Thymus (tissue), 11 donors: ENCODE results near the gene COBL. TPM values are rescaled to one million over a fixed set of nuclear protein-coding genes. Genes with fewer than 3 reads are reported as not detected.

Experiments used
- DNase-seq, 9 donors: peaks; one replicate each; pipeline ENCODE4 v3.0.0-alpha.2; 2013; ENCODE audit warnings: low spot score in 9 of 9, low read depth in 6 of 9, missing footprints in 1 of 9
- H3K27ac ChIP-seq, 2 donors: one replicate each; pipeline ENCODE4 v1.5.1; 2013; ENCODE audit warnings: control low read depth in 1 of 2, low read depth in 1 of 2, low read length in 1 of 2, mild to moderate bottlenecking in 1 of 2, moderate library complexity in 1 of 2
- H3K27me3 ChIP-seq, 2 donors: one replicate each; pipeline ENCODE4 v1.5.1; 2013; ENCODE audit warnings: low read length in 1 of 2; ENCODE audit not compliant: control insufficient read depth in 2 of 2, insufficient read depth in 1 of 2
- H3K36me3 ChIP-seq, 2 donors: one replicate each; pipeline ENCODE4 v1.5.1; 2013; ENCODE audit warnings: low read length in 1 of 2, mild to moderate bottlenecking in 1 of 2, moderate library complexity in 1 of 2; ENCODE audit not compliant: control insufficient read depth in 2 of 2, insufficient read depth in 2 of 2
- H3K4me1 ChIP-seq, 2 donors: one replicate each; pipeline ENCODE4 v1.5.1; 2013; ENCODE audit warnings: low read length in 2 of 2; ENCODE audit not compliant: control insufficient read depth in 2 of 2, insufficient read depth in 2 of 2
- H3K4me3 ChIP-seq, 2 donors: one replicate each; pipeline ENCODE4 v1.5.1; 2013; ENCODE audit warnings: low read length in 2 of 2, control low read depth in 1 of 2, mild to moderate bottlenecking in 1 of 2
- H3K9me3 ChIP-seq, 2 donors: one replicate each; pipeline ENCODE4 v1.5.1; 2013; ENCODE audit warnings: low read length in 1 of 2, mild to moderate bottlenecking in 1 of 2; ENCODE audit not compliant: control insufficient read depth in 2 of 2, insufficient read depth in 1 of 2
- WGBS: extraction: QIAGEN DNeasy Blood & Tissue Kit; methylation state at CpG from one replicate; pipeline ENCODE4 v1.1.7; 2013; 5-methylcytosine and 5-hydroxymethylcytosine counted together
- polyA plus RNA-seq: library from polyadenylated mRNA; stranded (reverse); fragments of 200-250 nt; gene quantifications from one replicate; pipeline ENCODE4 v1.2.3, GENCODE V29; 2013
- total RNA-seq: library from RNA; stranded (reverse); fragments of 120-200 nt; gene quantifications from one replicate; pipeline ENCODE4 v1.2.4, GENCODE V29; 2013
- donor health status: healthy.

The COBL gene
- total and polyA plus RNA-seq, 2 donors, result 0.66 to 2.0 TPM

DNA sequence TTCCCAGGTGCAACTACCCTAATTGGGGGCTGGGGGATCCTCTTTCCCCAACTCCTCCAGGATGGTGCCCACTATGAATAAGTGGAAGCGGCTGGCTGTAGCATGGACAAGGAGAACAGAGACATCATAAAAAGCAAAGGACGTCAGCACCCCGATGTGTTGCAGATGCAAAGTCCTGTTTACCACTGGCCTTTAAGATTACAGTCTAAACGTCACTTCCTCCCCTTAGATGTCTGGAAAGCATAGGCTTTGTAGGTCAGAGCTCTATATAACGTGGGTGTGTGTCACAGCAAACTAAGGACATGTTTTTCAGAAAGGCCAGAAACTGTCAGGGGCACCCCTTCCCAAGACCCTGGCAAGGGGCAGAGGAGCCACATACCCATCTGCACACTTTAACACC, 7.9 kb downstream of the COBL start:
- H3K4me1 ChIP-seq, result no peaks in the 10 kb centered on the region
- H3K36me3 ChIP-seq, result no peaks in the 10 kb centered on the region
- no peaks in the 10 kb centered on the region for H3K9me3 ChIP-seq
- WGBS, result 68% methylated on average over 5 of the region's 5 CpGs
- no peak for DNase-seq
- no peak overlapping the region for H3K4me3 ChIP-seq
- H3K27ac ChIP-seq, result no peak overlapping the region
- H3K27me3 ChIP-seq, result peaks cover 0 to 6% of the 10 kb centered on the region in 2 donors

DNA sequence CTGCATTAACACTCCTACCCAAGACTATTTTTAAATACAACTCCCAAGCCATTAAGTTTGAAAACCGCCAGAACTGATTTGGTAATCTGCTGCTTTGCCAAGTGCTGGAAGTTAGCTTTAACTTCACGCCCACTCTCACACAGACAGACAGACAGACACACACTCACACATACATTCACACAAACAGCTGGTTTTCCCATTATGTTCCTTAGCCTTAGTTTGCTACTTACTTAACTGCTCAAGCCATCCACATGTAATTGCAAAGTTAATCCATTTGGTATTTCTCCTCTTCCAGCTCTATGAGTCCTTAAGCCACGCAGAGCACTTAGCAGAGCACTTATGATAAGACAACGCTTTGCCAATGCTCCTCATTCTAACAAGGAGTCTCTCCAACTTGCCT, 8.3 kb downstream of the COBL start:
- Histone ChIP-seq H3K9me3 (no peaks in the 10 kb centered on the region), H3K36me3 (no peaks in the 10 kb centered on the region), H3K4me3 (no peak overlapping the region), H3K4me1 (no peaks in the 10 kb centered on the region), H3K27ac (no peak overlapping the region), H3K27me3 (peaks cover 0 to 3% of the 10 kb centered on the region in 2 donors)
- DNase-seq, result no peak
- WGBS, result 91% methylated on average over 4 of the region's 4 CpGs

DNA sequence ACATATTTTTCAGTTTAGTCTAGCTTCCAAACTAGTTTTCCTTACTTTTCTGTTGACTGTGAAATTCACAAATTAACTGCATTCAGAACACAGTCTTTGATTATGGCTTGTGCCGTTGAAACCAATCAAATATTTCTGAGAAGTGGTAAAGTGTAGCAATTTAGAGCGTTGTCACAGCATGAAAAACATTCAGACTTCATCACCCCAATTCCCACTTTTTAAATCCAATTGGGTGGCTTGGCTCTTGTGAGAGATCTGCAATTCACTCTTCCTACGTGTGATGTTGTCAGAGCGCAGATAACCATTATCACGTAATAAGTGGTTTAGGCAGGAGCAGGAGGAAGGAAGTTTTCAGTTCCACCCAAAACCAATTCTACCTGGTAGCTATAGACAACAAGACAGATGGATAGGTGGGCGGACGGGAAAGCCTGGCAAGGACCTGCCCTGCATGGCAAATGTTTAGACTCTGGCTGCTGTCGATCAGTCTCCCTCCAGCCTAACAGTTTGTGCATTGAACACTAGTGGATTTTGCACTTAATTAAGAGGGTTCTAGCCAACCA, 8.9 kb downstream of the COBL start:
- Histone ChIP-seq H3K4me1 (no peaks in the 10 kb centered on the region), H3K27me3 (peaks cover 0 to 3% of the 10 kb centered on the region in 2 donors), H3K27ac (no peak overlapping the region), H3K36me3 (no peaks in the 10 kb centered on the region), H3K9me3 (no peaks in the 10 kb centered on the region), H3K4me3 (no peak overlapping the region)
- 70% methylated on average over 8 of the region's 8 CpGs for WGBS
- DNase-seq, result no peak

DNA sequence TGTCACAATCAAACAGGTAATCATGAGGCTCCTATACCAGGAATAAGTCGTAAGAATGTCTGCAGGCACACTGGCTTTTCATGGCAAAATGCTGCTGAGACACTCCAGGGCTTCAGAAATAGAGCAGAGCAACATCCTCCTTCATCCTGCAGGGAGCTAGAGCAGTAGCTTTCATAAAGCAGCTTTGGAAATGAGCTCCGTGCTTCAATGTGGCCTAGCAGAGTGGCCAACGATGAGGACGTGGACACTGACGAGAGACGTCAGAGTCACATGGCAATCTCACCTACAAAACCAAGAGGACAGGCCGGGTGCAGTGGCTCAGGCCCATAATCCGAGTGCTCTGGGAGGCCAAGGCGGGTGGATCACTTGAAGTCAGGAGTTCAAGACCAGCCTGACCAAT, 9.8 kb downstream of the COBL start:
- Histone ChIP-seq H3K9me3 (no peaks in the 10 kb centered on the region), H3K27ac (no peak overlapping the region), H3K4me1 (no peaks in the 10 kb centered on the region), H3K36me3 (no peaks in the 10 kb centered on the region), H3K4me3 (no peak overlapping the region), H3K27me3 (peaks cover 0 to 3% of the 10 kb centered on the region in 2 donors)
- WGBS, result 97% methylated on average over 9 of the region's 9 CpGs
- no peak for DNase-seq

DNA sequence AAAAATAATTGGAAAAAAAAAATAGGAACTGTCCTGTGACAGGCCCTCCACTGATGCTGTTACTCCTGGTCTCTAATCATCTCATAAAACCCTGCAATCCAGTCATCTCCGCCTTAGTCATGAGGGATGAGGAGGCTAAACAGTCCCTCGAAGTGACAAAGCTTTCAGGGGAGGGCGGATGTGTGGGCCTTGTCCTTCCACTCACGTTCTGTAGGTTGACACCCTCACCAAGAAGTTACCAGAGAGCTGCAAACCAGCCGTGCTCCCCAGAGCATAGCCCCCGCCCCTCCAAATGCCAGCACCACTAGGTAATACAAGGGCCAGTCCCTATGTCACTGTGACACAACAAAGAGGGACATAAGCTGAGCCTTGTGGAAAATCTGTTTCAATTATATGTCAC, 11.9 kb downstream of the COBL start:
- 92% methylated on average over 6 of the region's 6 CpGs for WGBS
- Histone ChIP-seq H3K36me3 (no peaks in the 10 kb centered on the region), H3K27ac (no peak overlapping the region), H3K27me3 (no peaks in the 10 kb centered on the region), H3K4me1 (no peaks in the 10 kb centered on the region), H3K4me3 (no peak overlapping the region), H3K9me3 (no peaks in the 10 kb centered on the region)
- no peak for DNase-seq

DNA sequence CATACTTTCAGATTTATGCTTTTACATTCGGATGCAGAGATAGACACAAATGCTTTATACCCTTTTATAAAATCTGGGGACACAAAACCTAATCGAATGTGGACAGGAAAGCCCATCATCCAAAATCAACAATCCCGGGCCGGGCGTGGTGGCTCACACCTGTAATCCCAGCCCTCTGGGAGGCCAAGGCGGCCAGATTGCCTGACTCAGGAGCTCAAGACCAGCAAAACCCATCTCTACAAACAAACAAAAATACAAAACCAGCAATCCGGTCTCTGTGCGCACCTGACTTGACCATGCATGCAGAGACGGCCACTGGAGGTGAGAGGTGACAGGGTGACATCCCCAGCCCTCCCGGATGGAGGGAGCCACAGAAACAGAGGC, 13.5 kb downstream of the COBL start:
- Histone ChIP-seq H3K27me3 (no peaks in the 10 kb centered on the region), H3K36me3 (no peaks in the 10 kb centered on the region), H3K4me1 (no peaks in the 10 kb centered on the region), H3K9me3 (no peaks in the 10 kb centered on the region), H3K4me3 (no peak overlapping the region), H3K27ac (no peak overlapping the region)
- WGBS, result 91% methylated on average over 10 of the region's 10 CpGs
- DNase-seq, result no peak

DNA sequence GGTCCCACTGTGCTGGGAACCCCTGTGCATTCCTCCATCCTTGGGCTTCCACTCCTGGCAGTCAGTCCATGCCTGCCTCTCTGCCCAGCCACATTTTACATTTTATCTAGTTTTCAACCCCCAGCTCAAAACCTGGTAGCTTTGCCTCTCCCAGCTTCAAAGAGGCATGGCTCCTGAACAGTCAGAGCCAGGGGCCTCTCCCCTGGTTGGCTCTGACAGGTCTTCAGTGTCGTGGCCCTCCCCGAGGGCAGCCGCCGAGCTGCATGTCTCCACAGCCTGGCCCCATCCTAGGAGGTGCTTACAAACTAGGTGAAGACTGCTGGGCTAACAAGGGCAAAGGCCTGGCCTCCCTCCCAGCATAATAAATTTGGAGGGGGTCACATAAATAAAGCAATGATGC, 14.8 kb downstream of the COBL start:
- H3K4me1 ChIP-seq, result no peaks in the 10 kb centered on the region
- H3K27ac ChIP-seq, result no peak overlapping the region
- H3K36me3 ChIP-seq, result no peaks in the 10 kb centered on the region
- no peak overlapping the region for H3K4me3 ChIP-seq
- H3K27me3 ChIP-seq, result no peaks in the 10 kb centered on the region
- no peaks in the 10 kb centered on the region for H3K9me3 ChIP-seq
- no peak for DNase-seq
- 93% methylated on average over 4 of the region's 4 CpGs for WGBS

DNA sequence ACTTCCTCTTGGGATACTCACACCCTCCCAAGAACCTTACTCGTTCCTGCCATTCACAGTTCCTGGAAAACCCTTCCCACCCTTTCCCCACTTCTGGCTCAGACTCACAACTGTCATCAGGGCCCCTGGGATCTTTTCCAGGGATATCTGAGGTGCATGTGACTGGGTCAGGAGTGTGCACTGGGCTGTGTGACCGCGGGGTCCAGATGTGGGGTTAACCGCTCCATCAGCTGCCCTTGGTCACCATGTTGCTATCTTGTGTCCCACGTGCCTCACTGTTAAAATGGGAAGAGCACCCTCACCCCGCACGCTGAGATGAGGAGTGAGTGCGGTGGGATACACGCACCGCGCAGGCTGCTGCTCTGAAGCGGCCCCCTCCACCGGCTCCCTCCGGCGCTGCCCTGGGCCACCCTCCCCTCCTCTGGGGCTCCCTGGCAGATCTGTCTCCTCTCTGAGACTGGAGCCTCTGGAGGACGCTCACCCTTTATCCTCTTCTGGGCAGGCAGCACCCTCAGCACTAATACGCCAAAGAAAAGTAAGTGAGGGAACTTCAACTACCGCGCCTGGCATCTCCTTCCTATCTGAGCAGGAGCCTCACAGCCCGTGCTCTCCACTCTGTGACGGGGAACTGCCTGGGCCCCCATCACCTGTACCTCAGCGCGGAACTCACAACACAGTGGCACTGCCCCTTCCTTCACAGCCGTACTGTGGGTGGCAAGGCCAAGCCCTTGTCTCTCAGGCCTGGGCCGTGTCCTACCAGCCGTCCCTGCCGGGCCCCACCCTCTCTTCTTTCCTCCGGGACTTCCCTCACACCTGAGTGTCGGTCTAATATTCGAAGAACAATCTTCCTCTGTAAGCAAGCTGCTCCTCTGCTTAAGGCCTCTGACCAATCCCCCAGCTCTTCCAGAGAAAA, 15.6 kb downstream of the COBL start:
- H3K27me3 ChIP-seq, result no peaks in the 10 kb centered on the region
- H3K4me1 ChIP-seq, result no peaks in the 10 kb centered on the region
- no peak overlapping the region for H3K27ac ChIP-seq
- DNase-seq, result no peak
- no peaks in the 10 kb centered on the region for H3K9me3 ChIP-seq
- 97% methylated on average over 30 of the region's 30 CpGs for WGBS
- H3K4me3 ChIP-seq, result no peak overlapping the region
- H3K36me3 ChIP-seq, result no peaks in the 10 kb centered on the region

DNA sequence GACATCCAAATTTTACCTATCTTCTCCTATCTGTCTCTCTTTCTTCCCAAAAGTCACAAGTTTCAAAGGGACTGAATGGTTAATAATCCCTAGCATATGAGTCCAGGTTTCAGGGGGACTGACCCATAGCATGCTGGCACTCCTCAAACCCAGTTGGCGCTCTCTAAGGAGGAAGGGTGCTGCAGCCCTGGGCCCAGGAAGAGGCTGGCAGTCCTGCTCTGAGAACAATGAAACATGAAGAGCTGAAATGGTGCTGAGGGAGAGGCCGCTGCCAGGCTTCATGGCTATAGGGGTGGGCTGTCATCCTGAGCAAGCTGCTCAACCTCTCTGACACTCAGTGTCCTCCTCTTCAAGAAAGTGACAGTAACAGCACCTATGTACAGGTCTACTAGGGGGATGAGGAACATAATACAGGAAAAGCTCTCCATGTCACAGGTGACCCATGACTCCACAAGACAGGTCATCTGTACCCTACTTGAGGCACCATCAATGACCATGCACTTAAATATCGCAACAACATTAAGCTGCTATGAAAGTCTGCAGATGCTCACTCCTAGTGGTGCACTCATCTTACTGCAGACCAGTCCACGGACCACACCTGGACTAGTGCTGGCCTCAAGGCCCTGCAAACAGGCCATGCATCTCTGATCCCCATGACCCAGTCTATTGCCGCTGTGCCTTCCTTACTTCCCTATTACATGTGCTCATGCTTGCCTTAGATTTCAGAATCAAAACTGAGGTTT, 17.0 kb downstream of the COBL start:
- Histone ChIP-seq H3K4me1 (no peaks in the 10 kb centered on the region), H3K27me3 (no peaks in the 10 kb centered on the region), H3K4me3 (no peak overlapping the region), H3K9me3 (no peaks in the 10 kb centered on the region), H3K27ac (no peak overlapping the region), H3K36me3 (no peaks in the 10 kb centered on the region)
- no peak for DNase-seq
- 97% methylated on average over 5 of the region's 5 CpGs for WGBS
